ENCODE measurements around the gene TRAF1.

TRAF1 gene

DNA sequence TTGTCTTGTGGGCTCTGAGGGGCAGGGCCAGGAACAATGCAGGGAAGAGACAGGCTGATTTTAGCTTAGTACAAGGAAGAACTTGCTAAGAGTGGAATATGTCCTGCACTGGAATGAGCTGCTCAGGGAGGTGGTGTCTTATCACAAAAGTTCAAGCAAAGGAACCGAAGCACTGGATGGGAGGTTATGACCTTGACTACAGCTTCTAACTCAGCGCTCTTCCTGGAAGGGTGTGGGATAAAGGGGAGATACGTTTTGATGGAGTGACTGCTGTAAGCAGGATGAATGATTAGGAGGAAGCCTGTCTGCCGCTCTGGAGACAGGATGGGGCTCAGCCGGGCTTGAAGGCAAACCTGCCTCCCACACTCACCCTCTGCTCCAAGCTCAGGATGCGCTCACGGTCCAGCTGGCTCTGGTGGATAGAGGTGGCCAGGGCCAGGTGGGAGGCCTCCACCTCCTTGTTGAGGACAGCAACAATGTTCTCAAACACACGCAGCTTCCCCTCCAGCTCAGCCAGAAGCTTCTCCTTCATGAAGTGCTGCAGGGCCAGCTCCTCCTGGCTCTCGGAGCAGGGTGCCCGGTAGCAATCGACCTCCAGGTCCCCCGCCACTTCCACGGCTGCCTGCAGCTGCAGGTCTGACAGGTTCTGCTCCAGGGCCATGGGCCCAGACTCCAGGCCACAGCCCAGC is 13.5 kb downstream of the TRAF1 start:
- Histone ChIP-seq H3K36me3 (ENCODE audit: control insufficient read depth, low read depth, low read length) (no peaks in the 10 kb centered on the region), H3K4me3 (ENCODE audit: low read length) (no peak overlapping the region), H3K9ac (ENCODE audit: low read length) (no peak overlapping the region), H3K9me3 (ENCODE audit: control insufficient read depth, low read depth, low read length) (no peaks in the 10 kb centered on the region), H3K4me1 (ENCODE audit: control insufficient read depth, low read depth, low read length) (peaks cover 12% of the 10 kb centered on the region), H3K27me3 (ENCODE audit: control insufficient read depth, insufficient read depth, low read length) (no peaks in the 10 kb centered on the region), H3K27ac (ENCODE audit: low read length) (no peak overlapping the region)

DNA sequence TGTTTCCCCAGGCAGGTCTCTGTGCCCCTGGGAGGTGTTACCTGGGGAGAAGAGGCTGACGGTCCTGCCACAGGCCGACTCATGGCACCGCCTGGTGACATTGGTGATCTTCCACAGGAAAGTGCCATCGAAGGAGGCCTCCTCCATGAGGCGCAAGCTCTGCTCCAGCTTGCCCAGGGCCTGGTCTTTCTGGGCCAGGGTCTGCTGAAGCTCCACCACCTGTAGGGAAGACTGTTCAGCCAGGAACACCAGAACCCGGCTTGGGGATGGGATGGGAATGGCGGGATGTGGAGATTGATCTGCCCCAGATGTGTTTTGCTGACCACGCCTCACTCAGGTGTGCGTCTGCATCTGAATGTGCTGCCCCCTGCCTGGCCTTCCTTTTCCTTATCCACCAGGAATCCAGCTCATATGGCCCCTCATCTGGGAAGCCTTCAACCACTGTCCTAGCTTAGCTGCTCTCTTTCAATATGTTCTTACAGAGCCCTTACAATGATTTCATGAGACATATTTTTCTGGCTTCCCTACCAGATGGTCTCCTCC is 15.2 kb downstream of the TRAF1 start:
- H3K27ac ChIP-seq (ENCODE audit: low read length): no peak overlapping the region

DNA sequence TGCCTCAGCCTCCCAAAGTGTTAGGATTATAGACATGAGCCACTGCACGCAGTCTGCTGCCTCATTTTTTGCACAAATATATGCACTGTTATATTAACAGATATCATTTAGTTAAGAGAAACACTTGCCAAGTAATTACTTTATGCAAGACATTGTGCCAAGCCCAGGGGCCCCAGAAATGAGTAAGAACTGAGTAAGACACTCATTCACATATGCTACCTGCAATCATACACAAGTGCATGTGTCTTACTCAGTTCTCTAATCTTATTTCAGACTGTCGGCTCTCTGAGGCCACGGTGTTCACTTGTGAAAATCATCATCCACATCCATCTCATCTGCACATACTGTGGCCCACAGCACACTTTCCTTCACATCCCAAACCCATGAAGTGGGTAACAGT is 16.0 kb downstream of the TRAF1 start:
- no peak overlapping the region for H3K4me3 ChIP-seq (ENCODE audit: low read length)
- no peaks in the 10 kb centered on the region for H3K9me3 ChIP-seq (ENCODE audit: control insufficient read depth, low read depth, low read length)
- H3K36me3 ChIP-seq (ENCODE audit: control insufficient read depth, low read depth, low read length): no peaks in the 10 kb centered on the region
- no peak overlapping the region for H3K27ac ChIP-seq (ENCODE audit: low read length)
- peaks cover 8% of the 10 kb centered on the region for H3K4me1 ChIP-seq (ENCODE audit: control insufficient read depth, low read depth, low read length)
- H3K27me3 ChIP-seq (ENCODE audit: control insufficient read depth, insufficient read depth, low read length): no peaks in the 10 kb centered on the region
- no peak overlapping the region for H3K9ac ChIP-seq (ENCODE audit: low read length)

More for the DNA sequence above, 15.2 kb downstream of the TRAF1 start:
- peaks cover 12% of the 10 kb centered on the region for H3K4me1 ChIP-seq (ENCODE audit: control insufficient read depth, low read depth, low read length)
- no peaks in the 10 kb centered on the region for H3K36me3 ChIP-seq (ENCODE audit: control insufficient read depth, low read depth, low read length)
- H3K4me3 ChIP-seq (ENCODE audit: low read length): no peak overlapping the region
- H3K9ac ChIP-seq (ENCODE audit: low read length): no peak overlapping the region
- no peaks in the 10 kb centered on the region for H3K9me3 ChIP-seq (ENCODE audit: control insufficient read depth, low read depth, low read length)
- H3K27me3 ChIP-seq (ENCODE audit: control insufficient read depth, insufficient read depth, low read length): no peaks in the 10 kb centered on the region

DNA sequence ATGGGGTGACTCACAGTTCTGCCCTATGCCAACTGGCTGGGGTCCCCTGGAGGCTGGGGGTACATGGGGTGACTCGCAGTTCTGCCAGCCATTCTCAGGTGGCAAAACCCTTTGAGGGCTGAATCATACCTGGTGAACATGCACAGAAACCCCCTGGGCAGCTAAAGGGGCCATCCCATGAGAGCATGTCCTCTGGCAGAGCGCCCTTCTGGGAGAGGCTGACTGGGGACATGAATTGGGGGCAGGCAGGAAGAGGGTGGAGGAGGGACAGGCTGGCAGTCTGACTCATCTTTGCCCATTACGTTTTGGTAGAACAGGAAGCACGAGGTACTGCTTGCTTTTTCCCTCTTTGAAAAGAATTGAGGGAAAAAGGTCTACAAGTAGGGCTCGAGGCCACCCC is 16.7 kb downstream of the TRAF1 start:
- Histone ChIP-seq H3K4me3 (ENCODE audit: low read length) (no peak overlapping the region), H3K9me3 (ENCODE audit: control insufficient read depth, low read depth, low read length) (no peaks in the 10 kb centered on the region), H3K4me1 (ENCODE audit: control insufficient read depth, low read depth, low read length) (peaks cover 8% of the 10 kb centered on the region), H3K27ac (ENCODE audit: low read length) (no peak overlapping the region), H3K36me3 (ENCODE audit: control insufficient read depth, low read depth, low read length) (no peaks in the 10 kb centered on the region), H3K27me3 (ENCODE audit: control insufficient read depth, insufficient read depth, low read length) (no peaks in the 10 kb centered on the region), H3K9ac (ENCODE audit: low read length) (no peak overlapping the region)

DNA sequence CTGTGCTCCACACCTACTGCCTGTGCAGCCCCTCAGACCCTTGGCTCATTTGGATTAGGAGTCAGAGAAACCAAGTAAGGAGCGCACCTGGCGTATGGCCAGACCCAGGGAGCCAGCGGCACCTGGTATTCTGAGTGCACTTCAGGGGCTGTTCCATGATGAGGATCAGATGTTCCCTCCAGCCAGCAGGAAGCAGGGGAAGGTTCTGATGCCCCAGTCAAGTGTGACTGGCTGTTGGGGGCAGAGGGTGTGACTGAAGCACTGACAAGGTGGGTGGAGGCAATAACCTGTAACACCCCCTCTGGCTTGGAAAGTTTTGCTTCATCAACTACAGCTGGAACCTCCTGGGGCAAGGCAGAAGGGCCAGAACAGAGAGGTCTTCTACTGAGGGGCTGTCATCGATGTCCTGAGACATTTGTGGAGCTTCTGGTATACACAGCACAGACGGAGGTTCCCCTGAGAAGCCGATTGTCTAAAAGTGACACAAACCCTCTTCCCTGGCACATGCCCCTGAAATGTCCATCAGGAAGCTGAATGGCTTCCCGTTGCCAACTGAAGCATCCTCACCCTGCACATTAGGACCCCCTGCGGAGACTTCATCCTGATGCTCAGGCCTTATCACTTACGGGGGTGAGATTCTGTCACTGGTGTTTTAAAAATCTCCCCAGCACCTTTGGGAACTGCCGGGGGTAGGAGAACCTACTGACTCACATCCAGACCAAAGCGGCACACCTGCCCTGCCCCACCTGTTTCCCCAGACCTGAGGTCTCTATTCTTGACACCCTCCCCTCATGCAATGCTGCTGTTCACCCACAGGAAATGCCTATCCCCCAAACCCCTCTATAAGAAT is 21.1 kb downstream of the TRAF1 start:
- H3K27ac ChIP-seq (ENCODE audit: low read length): no peak overlapping the region
- no peak overlapping the region for H3K9ac ChIP-seq (ENCODE audit: low read length)
- no peak overlapping the region for H3K4me3 ChIP-seq (ENCODE audit: low read length)
- no peaks in the 10 kb centered on the region for H3K9me3 ChIP-seq (ENCODE audit: control insufficient read depth, low read depth, low read length)
- no peaks in the 10 kb centered on the region for H3K36me3 ChIP-seq (ENCODE audit: control insufficient read depth, low read depth, low read length)
- no peaks in the 10 kb centered on the region for H3K4me1 ChIP-seq (ENCODE audit: control insufficient read depth, low read depth, low read length)
- H3K27me3 ChIP-seq (ENCODE audit: control insufficient read depth, insufficient read depth, low read length): no peaks in the 10 kb centered on the region

DNA sequence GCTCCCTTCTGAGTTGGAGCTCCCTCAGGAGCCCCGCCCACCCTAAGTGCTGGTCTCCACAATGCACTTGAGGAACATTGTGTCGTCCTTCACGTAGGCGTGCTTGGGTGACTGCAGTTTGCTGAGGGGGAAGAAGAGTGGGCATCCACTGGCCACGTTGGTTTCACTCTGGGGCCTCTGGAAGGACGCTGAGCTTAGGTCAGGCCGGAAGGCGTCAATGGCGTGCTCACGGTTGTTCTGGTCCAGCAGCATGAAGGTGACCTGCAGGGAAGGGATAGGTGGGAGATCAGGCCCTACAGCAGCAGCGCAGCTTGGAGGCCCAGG is 21.7 kb downstream of the TRAF1 start:
- Histone ChIP-seq H3K9me3 (ENCODE audit: control insufficient read depth, low read depth, low read length) (no peaks in the 10 kb centered on the region), H3K27me3 (ENCODE audit: control insufficient read depth, insufficient read depth, low read length) (no peaks in the 10 kb centered on the region), H3K4me3 (ENCODE audit: low read length) (no peak overlapping the region), H3K9ac (ENCODE audit: low read length) (no peak overlapping the region), H3K36me3 (ENCODE audit: control insufficient read depth, low read depth, low read length) (no peaks in the 10 kb centered on the region), H3K4me1 (ENCODE audit: control insufficient read depth, low read depth, low read length) (no peaks in the 10 kb centered on the region), H3K27ac (ENCODE audit: low read length) (no peak overlapping the region)

DNA sequence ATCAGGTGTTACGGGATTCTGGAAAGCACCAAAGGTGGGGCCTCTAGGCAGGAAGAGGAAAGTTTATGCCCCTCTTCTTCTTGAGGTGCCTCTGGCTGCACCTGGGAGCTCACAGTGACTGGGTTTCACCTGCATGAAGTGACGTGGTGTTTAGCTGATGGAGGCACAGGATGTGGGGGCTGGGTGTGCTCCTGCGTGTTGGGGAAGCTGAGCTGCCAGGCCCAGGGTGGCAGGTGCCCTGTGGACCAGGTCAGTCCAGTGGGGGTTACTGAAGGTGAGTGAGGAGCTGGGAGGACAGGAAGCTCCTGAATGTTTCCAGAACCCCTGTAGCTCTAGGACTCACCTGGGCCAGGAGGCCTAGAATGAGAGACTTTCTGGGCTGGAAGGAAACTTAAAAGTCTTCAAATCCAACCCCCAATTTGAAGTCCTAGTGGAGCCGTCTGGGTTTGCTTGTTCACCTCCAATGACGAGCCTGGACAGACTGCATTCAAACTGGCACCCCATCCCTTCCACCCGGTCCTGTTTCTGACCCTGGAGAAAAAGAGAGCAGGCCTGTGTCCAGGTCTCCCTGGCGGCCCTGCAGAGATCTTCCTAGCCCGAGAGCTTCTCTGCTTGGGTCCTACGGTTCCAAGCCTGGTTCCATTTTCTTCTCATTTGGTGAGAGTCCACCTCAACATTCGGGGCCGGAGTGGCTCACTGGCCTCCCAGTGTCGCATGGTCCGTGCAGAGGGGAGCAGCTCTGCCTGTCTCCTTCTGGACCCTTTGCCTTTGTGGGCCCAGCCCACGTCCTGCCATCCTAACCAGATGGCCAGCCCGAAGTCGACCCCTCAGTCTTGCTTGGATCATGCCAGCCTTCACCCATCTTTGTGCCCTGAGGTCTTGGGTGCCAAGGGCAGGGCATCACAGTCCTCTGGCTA is 22.3 kb downstream of the TRAF1 start:
- Histone ChIP-seq H3K36me3 (ENCODE audit: control insufficient read depth, low read depth, low read length) (no peaks in the 10 kb centered on the region), H3K4me1 (ENCODE audit: control insufficient read depth, low read depth, low read length) (no peaks in the 10 kb centered on the region), H3K9me3 (ENCODE audit: control insufficient read depth, low read depth, low read length) (no peaks in the 10 kb centered on the region), H3K27ac (ENCODE audit: low read length) (no peak overlapping the region), H3K4me3 (ENCODE audit: low read length) (no peak overlapping the region), H3K9ac (ENCODE audit: low read length) (no peak overlapping the region), H3K27me3 (ENCODE audit: control insufficient read depth, insufficient read depth, low read length) (no peaks in the 10 kb centered on the region)

DNA sequence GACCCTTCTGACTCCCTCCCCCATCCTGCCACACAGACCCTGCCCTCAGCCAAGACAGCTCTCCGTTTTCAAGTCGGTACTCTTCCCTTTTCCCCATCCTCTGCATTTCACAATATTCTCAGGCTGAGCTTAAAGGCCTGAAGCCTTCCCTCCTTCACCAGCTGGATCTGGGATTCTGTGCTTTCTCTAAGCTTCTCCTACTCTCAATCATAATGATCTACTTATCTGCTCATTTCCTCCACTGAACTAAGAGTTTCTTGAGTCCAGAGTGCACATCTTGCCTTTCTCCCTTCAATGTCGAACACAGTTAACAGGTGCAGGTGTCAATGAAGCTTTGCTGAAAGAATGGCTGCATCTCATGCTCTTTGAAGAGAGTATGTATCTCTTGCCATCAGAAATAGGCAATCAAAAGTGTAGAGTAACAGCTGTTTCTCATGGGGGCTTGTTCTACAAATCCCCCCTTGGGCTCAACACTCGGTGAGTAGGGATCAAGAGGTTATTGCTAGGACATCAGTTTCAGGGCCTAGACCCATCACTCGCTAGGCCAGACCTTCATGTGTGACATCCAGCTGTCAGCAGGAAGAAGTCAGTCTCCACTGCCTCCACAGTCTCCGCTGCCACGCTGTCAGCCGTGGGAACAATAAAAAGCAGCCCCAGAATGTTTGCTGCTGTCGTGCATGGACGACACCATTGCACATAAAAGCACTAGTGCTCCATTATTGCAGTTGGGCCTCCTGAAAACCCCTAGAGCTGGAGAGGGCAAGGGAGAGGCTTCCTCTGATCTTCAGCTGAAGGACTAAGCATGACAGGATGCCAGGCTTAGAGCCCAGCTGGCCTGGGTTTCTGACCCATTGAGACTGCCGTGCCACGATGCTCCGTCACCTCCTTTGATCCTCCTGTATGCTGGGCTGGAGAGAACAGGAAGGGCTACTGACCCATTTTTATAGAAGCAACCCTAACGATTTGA is 23.7 kb downstream of the TRAF1 start:
- Histone ChIP-seq H3K4me1 (ENCODE audit: control insufficient read depth, low read depth, low read length) (no peaks in the 10 kb centered on the region), H3K27ac (ENCODE audit: low read length) (no peak overlapping the region), H3K27me3 (ENCODE audit: control insufficient read depth, insufficient read depth, low read length) (no peaks in the 10 kb centered on the region), H3K36me3 (ENCODE audit: control insufficient read depth, low read depth, low read length) (no peaks in the 10 kb centered on the region), H3K4me3 (ENCODE audit: low read length) (no peak overlapping the region), H3K9me3 (ENCODE audit: control insufficient read depth, low read depth, low read length) (no peaks in the 10 kb centered on the region), H3K9ac (ENCODE audit: low read length) (no peak overlapping the region)

DNA sequence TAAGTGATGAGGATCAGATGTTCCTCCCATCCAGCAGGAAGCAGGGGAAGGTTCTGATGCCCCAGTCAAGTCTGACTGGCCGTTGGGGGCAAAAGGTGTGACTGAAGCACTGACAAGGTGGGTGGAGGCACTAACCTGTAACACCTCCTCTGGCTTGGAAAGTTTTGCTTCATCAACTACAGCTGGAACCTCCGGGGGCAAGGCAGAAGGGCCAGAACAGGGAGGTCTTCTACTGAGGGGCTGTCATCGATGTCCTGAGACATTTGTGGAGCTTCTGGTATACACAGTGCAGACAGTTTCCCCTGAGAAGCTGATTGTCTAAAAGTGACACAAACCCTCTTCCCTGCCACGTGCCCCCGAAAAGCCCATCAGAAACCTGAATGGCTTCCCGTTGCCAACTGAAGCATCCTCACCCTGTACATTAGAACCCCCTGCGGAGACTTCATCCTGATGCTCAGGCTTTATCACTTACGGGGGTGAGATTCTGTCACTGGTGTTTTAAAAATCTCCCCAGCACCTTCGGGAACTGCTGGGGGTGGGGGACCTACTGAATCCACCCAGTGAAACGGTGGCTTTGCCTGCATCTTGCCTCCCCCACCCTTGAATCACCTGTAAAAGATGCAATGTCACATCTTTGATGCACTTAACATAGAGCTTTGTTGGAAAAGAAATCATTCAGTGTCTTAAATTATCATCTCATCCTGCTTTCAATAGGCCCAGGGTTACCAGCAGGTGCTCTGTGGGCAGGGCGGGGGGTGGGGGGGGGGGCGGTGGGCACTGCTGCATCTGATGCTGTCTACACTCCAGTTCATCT is 24.6 kb downstream of the TRAF1 start:
- Histone ChIP-seq H3K9ac (ENCODE audit: low read length) (no peak overlapping the region), H3K27me3 (ENCODE audit: control insufficient read depth, insufficient read depth, low read length) (no peaks in the 10 kb centered on the region), H3K36me3 (ENCODE audit: control insufficient read depth, low read depth, low read length) (no peaks in the 10 kb centered on the region), H3K27ac (ENCODE audit: low read length) (no peak overlapping the region), H3K4me1 (ENCODE audit: control insufficient read depth, low read depth, low read length) (no peaks in the 10 kb centered on the region), H3K4me3 (ENCODE audit: low read length) (no peak overlapping the region), H3K9me3 (ENCODE audit: control insufficient read depth, low read depth, low read length) (no peaks in the 10 kb centered on the region)

DNA sequence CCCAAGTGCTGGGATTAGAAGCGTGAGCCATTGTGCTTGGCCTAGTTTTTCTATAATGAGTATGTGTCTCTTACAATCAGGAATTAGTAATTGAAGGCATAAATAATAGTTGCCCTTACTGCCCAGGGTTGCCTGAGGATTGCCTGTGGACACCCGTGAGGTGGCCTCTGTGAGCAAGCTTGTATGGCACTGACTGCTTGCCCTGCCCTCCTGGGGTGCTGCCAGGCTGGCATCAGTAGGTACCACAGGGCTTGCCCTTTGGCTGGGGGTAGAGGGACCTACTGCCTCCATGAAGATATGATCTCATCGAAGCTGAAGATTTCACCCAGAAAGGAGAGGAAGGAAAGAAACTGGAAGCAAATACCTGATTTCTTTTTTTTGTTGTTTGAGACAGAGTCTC is 25.8 kb downstream of the TRAF1 start:
- no peaks in the 10 kb centered on the region for H3K9me3 ChIP-seq (ENCODE audit: control insufficient read depth, low read depth, low read length)
- H3K4me3 ChIP-seq (ENCODE audit: low read length): no peak overlapping the region
- no peaks in the 10 kb centered on the region for H3K36me3 ChIP-seq (ENCODE audit: control insufficient read depth, low read depth, low read length)
- no peak overlapping the region for H3K27ac ChIP-seq (ENCODE audit: low read length)
- no peaks in the 10 kb centered on the region for H3K27me3 ChIP-seq (ENCODE audit: control insufficient read depth, insufficient read depth, low read length)
- H3K9ac ChIP-seq (ENCODE audit: low read length): no peak overlapping the region
- no peaks in the 10 kb centered on the region for H3K4me1 ChIP-seq (ENCODE audit: control insufficient read depth, low read depth, low read length)

All from iPS-18a (cell line).